Embryonic facial prominence (tissue), 1 donor: ENCODE measurements around the gene ARMC9.
"Not testable (repeated sequence)": the region's sequence is repeated elsewhere in the genome, so short reads cannot be mapped to it uniquely, and the experiment has no call there.

ENCODE experiments used
- DNase-seq: peaks from one replicate; pipeline ENCODE4 v3.0.0-alpha.2; 2016; ENCODE audit errors: extremely low spot score

The ARMC9 gene, protein sequence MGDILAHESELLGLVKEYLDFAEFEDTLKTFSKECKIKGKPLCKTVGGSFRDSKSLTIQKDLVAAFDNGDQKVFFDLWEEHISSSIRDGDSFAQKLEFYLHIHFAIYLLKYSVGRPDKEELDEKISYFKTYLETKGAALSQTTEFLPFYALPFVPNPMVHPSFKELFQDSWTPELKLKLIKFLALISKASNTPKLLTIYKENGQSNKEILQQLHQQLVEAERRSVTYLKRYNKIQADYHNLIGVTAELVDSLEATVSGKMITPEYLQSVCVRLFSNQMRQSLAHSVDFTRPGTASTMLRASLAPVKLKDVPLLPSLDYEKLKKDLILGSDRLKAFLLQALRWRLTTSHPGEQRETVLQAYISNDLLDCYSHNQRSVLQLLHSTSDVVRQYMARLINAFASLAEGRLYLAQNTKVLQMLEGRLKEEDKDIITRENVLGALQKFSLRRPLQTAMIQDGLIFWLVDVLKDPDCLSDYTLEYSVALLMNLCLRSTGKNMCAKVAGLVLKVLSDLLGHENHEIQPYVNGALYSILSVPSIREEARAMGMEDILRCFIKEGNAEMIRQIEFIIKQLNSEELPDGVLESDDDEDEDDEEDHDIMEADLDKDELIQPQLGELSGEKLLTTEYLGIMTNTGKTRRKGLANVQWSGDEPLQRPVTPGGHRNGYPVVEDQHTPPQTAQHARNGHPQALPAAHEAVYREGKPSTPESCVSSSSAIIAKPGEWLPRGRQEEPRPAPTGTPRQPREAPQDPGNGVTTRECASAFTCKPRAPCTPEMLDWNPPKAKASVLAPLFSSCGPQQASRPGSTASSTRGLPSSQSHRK

GRCh38 chr2:231198291-231199173 lies at the start of gene ARMC9:
Gene ARMC9 (plus strand): TSS chr2:231198631. CDS start chr2:231206239, 7,608 bp downstream.
- no peak for DNase-seq

- DNase-seq: no peak
These were observed 45.5 kb upstream of the ARMC9 start for GRCh38 chr2:231152800-231153557.

GRCh38 chr2:231159306-231159705 lies 39.1 kb upstream of the ARMC9 start:
- no peak for DNase-seq

DNA sequence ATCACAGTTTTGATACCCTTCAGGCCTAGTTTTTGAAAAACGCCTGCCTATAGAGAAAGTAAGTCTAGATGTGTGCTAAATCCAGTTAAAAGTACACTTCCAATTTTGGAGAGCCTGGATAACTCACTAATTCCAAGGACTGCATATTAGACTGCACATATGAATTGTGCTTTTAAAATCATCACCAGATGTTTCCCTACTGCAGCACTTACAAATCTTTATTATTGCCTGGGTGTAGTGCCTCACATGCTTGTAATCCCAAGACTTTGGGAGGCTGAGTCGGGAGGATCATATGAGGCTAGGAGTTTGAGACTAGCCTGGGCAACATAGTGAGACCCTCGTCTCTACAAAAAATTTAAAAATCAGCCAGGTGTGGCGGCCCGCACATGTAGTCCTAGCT lies 37.7 kb upstream of the ARMC9 start:
- DNase-seq: no peak

- DNase-seq: no peak
These were observed 37.1 kb upstream of the ARMC9 start for GRCh38 chr2:231161252-231161839.

- DNase-seq: no peak
These were observed 36.5 kb upstream of the ARMC9 start for GRCh38 chr2:231161877-231162329.

- no peak for DNase-seq
These were observed 35.4 kb upstream of the ARMC9 start for GRCh38 chr2:231163011-231163410.

GRCh38 chr2:231163414-231164095 lies 34.9 kb upstream of the ARMC9 start:
- no peak for DNase-seq

GRCh38 chr2:231167745-231168459 lies 30.5 kb upstream of the ARMC9 start:
- DNase-seq: no peak

GRCh38 chr2:231168460-231169139 lies 29.8 kb upstream of the ARMC9 start:
- no peak for DNase-seq

GRCh38 chr2:231169488-231169887 lies 28.9 kb upstream of the ARMC9 start:
- peak; percentile 27 for DNase-seq

GRCh38 chr2:231170055-231170454 lies 28.4 kb upstream of the ARMC9 start:
- DNase-seq: no peak

DNA sequence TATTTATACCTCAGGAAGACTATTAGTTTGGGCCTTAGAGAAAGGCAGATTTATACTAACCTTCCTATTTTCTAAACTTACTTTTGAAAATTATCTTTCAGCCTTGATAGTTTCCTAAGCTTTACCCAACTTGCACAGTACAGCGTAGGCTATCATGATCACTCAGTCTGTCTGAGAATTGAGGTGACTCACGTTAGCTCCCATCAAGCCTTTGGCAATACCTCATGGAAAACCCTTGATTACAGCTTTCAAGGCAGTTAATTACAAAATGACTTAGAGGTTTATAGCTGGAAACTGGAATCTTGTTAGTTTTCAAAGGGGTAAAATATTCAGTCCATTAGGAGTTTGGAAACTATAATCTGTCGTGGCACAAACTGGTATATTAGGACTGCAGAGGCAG lies 26.4 kb upstream of the ARMC9 start:
- DNase-seq: no peak

GRCh38 chr2:231174211-231174651 lies 24.2 kb upstream of the ARMC9 start:
- no peak for DNase-seq

GRCh38 chr2:231176066-231176465 lies 22.4 kb upstream of the ARMC9 start:
- no peak for DNase-seq

- DNase-seq: no peak
These were observed 21.0 kb upstream of the ARMC9 start for GRCh38 chr2:231177156-231178025.

GRCh38 chr2:231178805-231179204 lies 19.6 kb upstream of the ARMC9 start:
- DNase-seq: not testable (repeated sequence)
